Left lung (tissue), 10 donors: ENCODE measurements around the gene PRMT3. TPM values are rescaled to one million over a fixed set of nuclear protein-coding genes. Genes with fewer than 3 reads are reported as not detected.
A peak's percentile ranks its signal among the peaks of the same experiment; 100 is the strongest.

Experiments
- ATAC-seq: fragments of 200-7000 bp; cut with Tn5 transposase; one replicate; pipeline ENCODE4 v1.9.1; 2020; ENCODE audit warnings: moderate library complexity
- DNase-seq, 4 donors: peaks; one replicate each; pipeline ENCODE4 v3.0.0-alpha.2; 2013 to 2020
- H3K27ac ChIP-seq, 2 donors: fragments of 200-600 bp; sonication (generic) in 1 of 2; one replicate each; pipeline versions ENCODE4 v1.5.0 to v1.8.0; 2020 to 2021
- H3K27me3 ChIP-seq, 2 donors: fragments of 200-600 bp; sonication (generic) in 1 of 2; one replicate each; pipeline versions ENCODE4 v1.5.0 to v1.8.0; 2020 to 2021
- H3K36me3 ChIP-seq, 2 donors: fragments of 200-600 bp; sonication (generic) in 1 of 2; one replicate each; pipeline versions ENCODE4 v1.5.0 to v1.8.0; 2020 to 2021
- H3K4me1 ChIP-seq, 2 donors: fragments of 200-600 bp; one replicate each; pipeline ENCODE4 v1.8.0; 2021
- H3K4me3 ChIP-seq, 2 donors: fragments of 200-600 bp; sonication (generic) in 1 of 2; one replicate each; pipeline versions ENCODE4 v1.5.0 to v1.8.0; 2020 to 2021; ENCODE audit warnings: mild to moderate bottlenecking in 1 of 2
- H3K9me3 ChIP-seq, 2 donors: fragments of 200-600 bp; sonication (generic) in 1 of 2; one replicate each; pipeline versions ENCODE4 v1.5.0 to v1.8.0; 2020 to 2021
- intact Hi-C, 2 donors: fragments of 100-400 bp; cut with DNase I; formaldehyde crosslinking; loops; one replicate each; pipeline versions ENCODE4 v1.11.2 to v1.14.2; 2022
- polyA plus RNA-seq, 6 donors: library from polyadenylated mRNA; unstranded; fragments of 120-200 nt; gene quantifications; one replicate each; pipeline ENCODE4 v1.2.1, GENCODE V29; 2013; ENCODE audit not compliant: insufficient read length in 6 of 6
- total RNA-seq, 2 donors: library from RNA; stranded (reverse); fragmentation: NEBNext Ultra II Directional; extraction: Animal tissue kit (Norgen Biotek cat#: 25700); gene quantifications; one replicate each; pipeline ENCODE4 v1.2.1, GENCODE V29; 2021
- TF ChIP-seq, protein P1 (sequence below), 2 donors: fragments of 200-600 bp; sonication (generic) in 1 of 2; IDR thresholded peaks; one replicate each; pipeline versions ENCODE4 v1.5.0 to v1.8.0; 2021; ENCODE audit warnings: antibody characterized with exemption in 2 of 2
- donor health status: DM: no; HTN: yes; CAD: no.
- donor health status: DM: no; HTN: no; CAD: no.

The PRMT3 gene
- total and polyA plus RNA-seq, 8 donors = 8.0 to 17.3 (median 15.3) TPM

- H3K4me1 ChIP-seq = no peaks in the 10 kb centered on the region
- no peaks in the 10 kb centered on the region for H3K36me3 ChIP-seq
- no peak overlapping the region for H3K4me3 ChIP-seq
- DNase-seq (no peak), ATAC-seq (no peak)
- H3K27ac ChIP-seq = no peak overlapping the region
- TF ChIP-seq, protein P1, sequence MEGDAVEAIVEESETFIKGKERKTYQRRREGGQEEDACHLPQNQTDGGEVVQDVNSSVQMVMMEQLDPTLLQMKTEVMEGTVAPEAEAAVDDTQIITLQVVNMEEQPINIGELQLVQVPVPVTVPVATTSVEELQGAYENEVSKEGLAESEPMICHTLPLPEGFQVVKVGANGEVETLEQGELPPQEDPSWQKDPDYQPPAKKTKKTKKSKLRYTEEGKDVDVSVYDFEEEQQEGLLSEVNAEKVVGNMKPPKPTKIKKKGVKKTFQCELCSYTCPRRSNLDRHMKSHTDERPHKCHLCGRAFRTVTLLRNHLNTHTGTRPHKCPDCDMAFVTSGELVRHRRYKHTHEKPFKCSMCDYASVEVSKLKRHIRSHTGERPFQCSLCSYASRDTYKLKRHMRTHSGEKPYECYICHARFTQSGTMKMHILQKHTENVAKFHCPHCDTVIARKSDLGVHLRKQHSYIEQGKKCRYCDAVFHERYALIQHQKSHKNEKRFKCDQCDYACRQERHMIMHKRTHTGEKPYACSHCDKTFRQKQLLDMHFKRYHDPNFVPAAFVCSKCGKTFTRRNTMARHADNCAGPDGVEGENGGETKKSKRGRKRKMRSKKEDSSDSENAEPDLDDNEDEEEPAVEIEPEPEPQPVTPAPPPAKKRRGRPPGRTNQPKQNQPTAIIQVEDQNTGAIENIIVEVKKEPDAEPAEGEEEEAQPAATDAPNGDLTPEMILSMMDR (IDR thresholded peaks at IDR 0.05) = no peak
- intact Hi-C loops = no loop called here
- H3K27me3 ChIP-seq = no peaks in the 10 kb centered on the region
- H3K9me3 ChIP-seq = no peaks in the 10 kb centered on the region
These were observed 100.8 kb downstream of the PRMT3 start for GRCh38 chr11:20488352-20488751.

DNA sequence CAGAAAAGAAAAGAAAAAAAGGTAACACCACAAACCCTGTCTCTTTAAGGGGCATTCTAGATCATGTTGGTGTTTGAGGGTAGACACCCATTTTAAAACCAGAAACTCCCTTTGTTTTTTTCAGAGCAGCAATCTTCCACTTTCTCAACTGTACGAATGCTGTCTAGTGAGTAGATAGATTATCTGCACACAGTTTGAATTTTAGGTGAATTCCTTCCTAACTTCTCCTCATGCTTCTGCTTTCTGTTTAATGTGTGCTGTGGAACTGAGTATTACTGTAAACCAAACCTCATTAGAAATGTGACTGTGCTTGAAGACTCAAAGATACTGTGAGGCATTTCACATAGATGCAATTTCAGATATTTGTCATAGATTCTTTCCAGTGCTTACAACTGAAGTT lies 102.4 kb downstream of the PRMT3 start:
- no peak overlapping the region for H3K4me3 ChIP-seq
- TF ChIP-seq, protein P1 (IDR thresholded peaks at IDR 0.05) = no peak
- H3K27me3 ChIP-seq = no peaks in the 10 kb centered on the region
- DNase-seq (no peak), ATAC-seq (no peak)
- H3K36me3 ChIP-seq = peaks cover 0 to 9% of the 10 kb centered on the region in 2 donors
- intact Hi-C loops = no loop called here
- no peak overlapping the region for H3K27ac ChIP-seq
- no peaks in the 10 kb centered on the region for H3K4me1 ChIP-seq
- H3K9me3 ChIP-seq = no peaks in the 10 kb centered on the region

- no peak overlapping the region for H3K4me3 ChIP-seq
- no peaks in the 10 kb centered on the region for H3K4me1 ChIP-seq
- H3K27me3 ChIP-seq = no peaks in the 10 kb centered on the region
- DNase-seq (no peak), ATAC-seq (no peak)
- TF ChIP-seq, protein P1 (IDR thresholded peaks at IDR 0.05) = no peak
- intact Hi-C loops = no loop called here
- no peak overlapping the region for H3K27ac ChIP-seq
- no peaks in the 10 kb centered on the region for H3K9me3 ChIP-seq
- peaks cover 0 to 21% of the 10 kb centered on the region in 2 donors for H3K36me3 ChIP-seq
These were observed 105.8 kb downstream of the PRMT3 start for GRCh38 chr11:20493340-20493739.

DNA sequence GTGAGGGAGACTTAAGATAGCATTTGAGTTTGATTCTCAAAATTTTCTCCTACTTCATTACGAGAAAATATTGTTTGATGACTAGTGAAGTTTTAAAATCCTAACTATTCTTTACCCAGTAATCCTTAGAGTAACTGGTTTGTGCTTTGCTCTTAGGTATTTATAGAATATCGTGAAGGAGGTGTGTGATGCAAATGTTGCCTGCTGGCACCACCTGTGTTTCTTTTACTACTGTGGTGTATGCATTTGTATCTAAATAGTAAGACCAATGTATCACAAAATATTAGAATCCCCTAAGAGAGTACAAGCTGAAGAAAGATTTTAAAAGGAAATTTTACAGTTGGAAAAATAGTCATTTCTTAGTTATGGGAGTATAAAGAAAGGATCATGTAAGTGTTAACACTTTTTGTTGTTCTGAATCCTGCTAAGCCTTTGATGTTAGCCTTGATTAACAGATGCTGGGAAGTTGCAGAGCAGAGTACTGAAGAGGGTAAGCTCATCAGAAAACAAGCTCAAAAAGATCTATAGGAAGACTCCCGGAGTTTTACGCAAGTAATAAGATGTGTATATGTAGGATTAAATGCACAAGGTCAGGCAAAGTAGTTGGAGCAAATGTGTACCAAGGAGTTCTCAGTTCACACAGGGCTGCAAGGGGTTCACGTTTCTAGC lies 109.7 kb downstream of the PRMT3 start:
- no peak overlapping the region for H3K4me3 ChIP-seq
- H3K4me1 ChIP-seq = no peaks in the 10 kb centered on the region
- TF ChIP-seq, protein P1 (IDR thresholded peaks at IDR 0.05) = no peak
- DNase-seq (no peak), ATAC-seq (no peak)
- intact Hi-C loops = no loop called here
- peaks cover 0 to 29% of the 10 kb centered on the region in 2 donors for H3K36me3 ChIP-seq
- no peak overlapping the region for H3K27ac ChIP-seq
- H3K9me3 ChIP-seq = no peaks in the 10 kb centered on the region
- no peaks in the 10 kb centered on the region for H3K27me3 ChIP-seq

DNA sequence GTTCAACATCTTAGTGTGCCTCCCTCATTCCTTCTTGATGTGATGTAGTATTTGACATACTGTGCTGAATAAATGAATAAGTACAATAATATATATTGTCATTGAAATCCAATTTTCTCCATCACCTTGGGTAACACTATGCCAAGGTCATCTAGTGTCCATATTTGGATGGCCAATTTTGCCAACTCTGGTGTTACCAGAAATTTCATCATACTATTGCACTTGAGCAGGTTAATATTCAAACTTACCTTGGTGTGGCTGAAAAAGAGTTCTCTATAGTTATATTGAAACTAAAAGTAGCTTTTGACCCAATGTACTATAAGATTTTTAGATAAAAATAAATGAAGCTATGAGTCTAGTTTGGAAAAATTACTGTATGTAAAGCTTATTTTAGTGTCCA lies 113.7 kb downstream of the PRMT3 start:
- TF ChIP-seq, protein P1 (IDR thresholded peaks at IDR 0.05) = no peak
- H3K9me3 ChIP-seq = no peaks in the 10 kb centered on the region
- H3K4me3 ChIP-seq = no peak overlapping the region
- DNase-seq (no peak), ATAC-seq (peak; percentile 23)
- H3K36me3 ChIP-seq = peaks cover 0 to 8% of the 10 kb centered on the region in 2 donors
- no peaks in the 10 kb centered on the region for H3K27me3 ChIP-seq
- intact Hi-C loops = no loop called here
- no peak overlapping the region for H3K27ac ChIP-seq
- no peaks in the 10 kb centered on the region for H3K4me1 ChIP-seq
